Endothelial cell of hepatic sinusoid (primary cell): Measurements from ENCODE around the gene NPLOC4.

Experiments
- in situ Hi-C: cut with HindIII; loops from 2 replicates; pipeline ENCODE4 v1.10.0; 2017; ENCODE audit warnings: low sequenced_read_pairs

Gene NPLOC4

GRCh38 chr17:81551458-81552243 lies 85.3 kb downstream of the NPLOC4 start:
- in situ Hi-C loops, result no loop called here

GRCh38 chr17:81550830-81551457 lies 86.0 kb downstream of the NPLOC4 start:
- in situ Hi-C loops, result no loop called here

- in situ Hi-C loops, result no loop called here
Measured at GRCh38 chr17:81550285-81550684, 86.6 kb downstream of the NPLOC4 start.

GRCh38 chr17:81549826-81550225 lies 87.1 kb downstream of the NPLOC4 start:
- in situ Hi-C loops, result no loop called here

- in situ Hi-C loops, result no loop called here
Measured at GRCh38 chr17:81549031-81549557, 87.8 kb downstream of the NPLOC4 start.

- in situ Hi-C loops, result no loop called here
Measured at GRCh38 chr17:81547614-81547982, 89.3 kb downstream of the NPLOC4 start.

GRCh38 chr17:81546906-81547613 lies 89.9 kb downstream of the NPLOC4 start:
- in situ Hi-C loops, result no loop called here

GRCh38 chr17:81545160-81545949 lies 91.6 kb downstream of the NPLOC4 start:
- in situ Hi-C loops, result no loop called here

- in situ Hi-C loops, result no loop called here
Measured at GRCh38 chr17:81544281-81544974, 92.5 kb downstream of the NPLOC4 start.

- in situ Hi-C loops, result no loop called here
Measured at GRCh38 chr17:81543756-81544155, 93.2 kb downstream of the NPLOC4 start.

- in situ Hi-C loops, result no loop called here
Measured at GRCh38 chr17:81543339-81543675, 93.6 kb downstream of the NPLOC4 start.

- in situ Hi-C loops, result no loop called here
Measured at GRCh38 chr17:81542431-81543338, 94.2 kb downstream of the NPLOC4 start.

GRCh38 chr17:81541123-81541522 lies 95.8 kb downstream of the NPLOC4 start:
- in situ Hi-C loops, result no loop called here

- in situ Hi-C loops, result no loop called here
Measured at GRCh38 chr17:81540676-81541027, 96.3 kb downstream of the NPLOC4 start.

GRCh38 chr17:81539961-81540675 lies 96.8 kb downstream of the NPLOC4 start:
- in situ Hi-C loops, result no loop called here

- in situ Hi-C loops, result no loop called here
Measured at GRCh38 chr17:81539571-81539900, 97.4 kb downstream of the NPLOC4 start.

GRCh38 chr17:81538651-81539570 lies 98.0 kb downstream of the NPLOC4 start:
- in situ Hi-C loops, result no loop called here
